Measurements from ENCODE around the gene SOWAHC.
"Not testable (repeated sequence)": the region's sequence is repeated elsewhere in the genome, so short reads cannot be mapped to it uniquely, and the experiment has no call there.

SOWAHC gene

GRCh38 chr2:109615637-109616144 lies 1.5 kb downstream of the SOWAHC start:
- DNase-seq, result no peak

- DNase-seq, result no peak
Measured at GRCh38 chr2:109616184-109616583, 2.0 kb downstream of the SOWAHC start.

- no peak for DNase-seq
Measured at GRCh38 chr2:109619032-109619615, 5.0 kb downstream of the SOWAHC start.

- no peak for DNase-seq
Measured at GRCh38 chr2:109623297-109623696, 9.1 kb downstream of the SOWAHC start.

GRCh38 chr2:109623923-109624322 lies 9.8 kb downstream of the SOWAHC start:
- no peak for DNase-seq

GRCh38 chr2:109624339-109624738 lies 10.2 kb downstream of the SOWAHC start:
- no peak for DNase-seq

GRCh38 chr2:109628321-109628720 lies 14.2 kb downstream of the SOWAHC start:
- DNase-seq, result not testable (repeated sequence)

- no peak for DNase-seq
Measured at GRCh38 chr2:109629867-109630266, 15.7 kb downstream of the SOWAHC start.

- no peak for DNase-seq
Measured at GRCh38 chr2:109630441-109631430, 16.6 kb downstream of the SOWAHC start.

- DNase-seq, result no peak
Measured at GRCh38 chr2:109631741-109632140, 17.6 kb downstream of the SOWAHC start.

- DNase-seq, result no peak
Measured at GRCh38 chr2:109632158-109632789, 18.1 kb downstream of the SOWAHC start.

- DNase-seq, result no peak
Measured at GRCh38 chr2:109633284-109633961, 19.3 kb downstream of the SOWAHC start.

GRCh38 chr2:109635426-109636304 lies 21.5 kb downstream of the SOWAHC start:
- DNase-seq, result no peak

- DNase-seq, result no peak
Measured at GRCh38 chr2:109636317-109636716, 22.2 kb downstream of the SOWAHC start.

GRCh38 chr2:109637749-109638570 lies 23.8 kb downstream of the SOWAHC start:
- no peak for DNase-seq

- no peak for DNase-seq
Measured at GRCh38 chr2:109638795-109639194, 24.6 kb downstream of the SOWAHC start.

- not testable (repeated sequence) for DNase-seq
Measured at GRCh38 chr2:109640000-109640399, 25.8 kb downstream of the SOWAHC start.

- DNase-seq, result no peak
Measured at GRCh38 chr2:109644571-109645275, 30.6 kb downstream of the SOWAHC start.

GRCh38 chr2:109645412-109646184 lies 31.4 kb downstream of the SOWAHC start:
- DNase-seq, result no peak

All from stimulated activated CD4-positive, alpha-beta T cell treated with anti-CD3 and anti-CD28 coated beads, Interleukin-4, amount 100 ng/mL, for 4 hours (primary cell).